Measurements from ENCODE around the gene BAD. TPM values are rescaled to one million over a fixed set of nuclear protein-coding genes. Genes with fewer than 3 reads are reported as not detected.

BAD gene
- total and polyA plus RNA-seq, 2 of the 13 experiments (the other 11 are each of a cell fraction or from before 2014, with no cell fraction given), result 17.9 to 28.5 TPM

DNA sequence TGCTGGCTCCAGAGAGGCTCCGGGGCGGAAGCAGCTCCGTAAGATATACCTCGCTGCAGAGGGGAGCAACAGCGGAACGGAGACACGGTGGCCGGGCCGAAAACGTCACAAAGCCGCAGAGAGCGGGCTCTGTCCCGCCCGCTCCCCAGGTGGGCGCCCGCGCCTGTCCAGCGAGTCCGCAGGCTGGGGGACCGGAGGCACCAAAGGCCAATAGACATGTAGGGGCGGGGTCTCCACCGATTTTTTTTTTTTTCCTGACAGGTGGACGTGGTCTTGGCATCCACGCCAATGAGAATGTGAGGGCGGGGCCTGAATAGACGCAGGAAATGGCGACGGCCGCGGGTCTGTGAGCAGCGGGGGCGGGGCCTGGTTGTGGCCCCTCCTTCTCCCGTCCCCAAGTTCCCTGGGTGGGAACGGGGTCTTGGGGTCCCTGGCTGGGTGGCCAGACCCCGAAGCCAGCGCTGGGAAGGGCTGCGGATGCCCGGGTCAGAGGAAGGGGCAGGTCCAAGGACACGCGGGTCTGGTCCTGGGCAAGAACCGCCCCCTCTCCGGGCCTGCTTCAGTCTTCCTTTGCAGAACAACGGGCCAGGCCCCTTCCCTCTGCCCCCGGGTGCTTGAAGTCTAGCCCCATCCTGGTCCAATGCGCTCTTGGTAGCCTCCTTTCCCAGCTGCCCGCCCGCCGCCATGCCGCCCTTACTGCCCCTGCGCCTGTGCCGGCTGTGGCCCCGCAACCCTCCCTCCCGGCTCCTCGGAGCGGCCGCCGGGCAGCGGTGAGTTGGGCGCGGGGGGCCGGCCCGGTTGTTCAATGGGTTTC, 54.1 kb downstream of the BAD start, which contains the start of gene DNAJC4:
Gene DNAJC4 (plus strand): TSS at position 378 of the 814 bp plus-strand sequence. CDS start 307 bp downstream, at position 685.
- WGBS (ENCODE audit: low lambda C conversion rate), result 7% methylated on average over 5 of the region's 62 CpGs
- no peaks in the 10 kb centered on the region for H4K20me1 ChIP-seq (ENCODE audit: insufficient read depth, low read length)
- in situ Hi-C loops (cut with HindIII; ENCODE audit: extremely low pct_ligation_motif_present, low pct_unique_long_range_greater_than_20kb) (no loop called here), intact Hi-C loops (cut with micrococcal nuclease; ENCODE audit: unreplicated experiment) (no loop called here)
- FAIRE-seq (peak; percentile 73), DNase-seq (ENCODE audit: low spot score) (peak; percentile 96), ATAC-seq (peak; percentile 64)
- ChIA-PET CTCF (ENCODE audit: low intra/inter-chr PET ratio, low total read pairs) (no interaction called here), POLR2A (interaction anchor here (1.0 to 2.6 kb wide), 2 partner anchors 11 to 40 kb away, joined by 4 to 8 read pairs; partner anchors contain the start of gene FKBP2)
- H3K36me3 ChIP-seq (replicated peaks in 1 of 2; ENCODE audit: control insufficient read depth in 1 of 2, insufficient read depth in 2 of 2, low read length in 2 of 2), result no peaks in the 10 kb centered on the region
- H3K27ac ChIP-seq (ENCODE audit: extremely low read length, insufficient read depth, low read length), result peak within 1 kb of the TSS; percentile 75
- no peak within 1 kb of the TSS for H2AFZ ChIP-seq (ENCODE audit: low read length)
- H3K9me3 ChIP-seq (ENCODE audit: low read length), result no peaks in the 10 kb centered on the region
- H3K4me1 ChIP-seq (ENCODE audit: insufficient read depth, low read length), result peaks cover 58% of the 10 kb centered on the region
- peak within 1 kb of the TSS; percentile 88 for H3K4me2 ChIP-seq (ENCODE audit: low read depth, low read length)
- H3K9ac ChIP-seq (ENCODE audit: insufficient read depth, low read depth, low read length), result peak within 1 kb of the TSS; percentile 80
- peaks cover 1% of the 10 kb centered on the region for H3K79me2 ChIP-seq (ENCODE audit: insufficient read depth, low read length)
- H3K27me3 ChIP-seq (ENCODE audit: control insufficient read depth in 1 of 2, insufficient read depth in 2 of 2, low read length in 2 of 2), result no peaks in the 10 kb centered on the region
- H3K4me3 ChIP-seq (replicated peaks in 1 of 3; ENCODE audit: insufficient read depth in 1 of 3, low read depth in 2 of 3, low read length in 3 of 3), result peak within 1 kb of the TSS; percentile 94 to 96 (median 95)
- no TSS peak for BruUV-seq (replicated peaks)
- TF ChIP-seq, protein P1, sequence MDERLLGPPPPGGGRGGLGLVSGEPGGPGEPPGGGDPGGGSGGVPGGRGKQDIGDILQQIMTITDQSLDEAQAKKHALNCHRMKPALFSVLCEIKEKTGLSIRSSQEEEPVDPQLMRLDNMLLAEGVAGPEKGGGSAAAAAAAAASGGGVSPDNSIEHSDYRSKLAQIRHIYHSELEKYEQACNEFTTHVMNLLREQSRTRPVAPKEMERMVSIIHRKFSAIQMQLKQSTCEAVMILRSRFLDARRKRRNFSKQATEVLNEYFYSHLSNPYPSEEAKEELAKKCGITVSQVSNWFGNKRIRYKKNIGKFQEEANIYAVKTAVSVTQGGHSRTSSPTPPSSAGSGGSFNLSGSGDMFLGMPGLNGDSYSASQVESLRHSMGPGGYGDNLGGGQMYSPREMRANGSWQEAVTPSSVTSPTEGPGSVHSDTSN (CRISPR knock-in tag; IDR thresholded peaks at IDR 0.05), result 0 out of 2 replicates have a peak, but pooled peaks have one; percentile 26
- TF ChIP-seq CHCHD3 (CRISPR knock-in tag; IDR thresholded peaks at IDR 0.05), result no peak
- no peak for TF ChIP-seq ZNF644 (CRISPR knock-in tag; IDR thresholded peaks at IDR 0.05; ENCODE audit: low read depth)
- no peak for TF ChIP-seq NFE2L2 (IDR thresholded peaks at IDR 0.05; ENCODE audit: low read length)
- TF ChIP-seq, protein P2, sequence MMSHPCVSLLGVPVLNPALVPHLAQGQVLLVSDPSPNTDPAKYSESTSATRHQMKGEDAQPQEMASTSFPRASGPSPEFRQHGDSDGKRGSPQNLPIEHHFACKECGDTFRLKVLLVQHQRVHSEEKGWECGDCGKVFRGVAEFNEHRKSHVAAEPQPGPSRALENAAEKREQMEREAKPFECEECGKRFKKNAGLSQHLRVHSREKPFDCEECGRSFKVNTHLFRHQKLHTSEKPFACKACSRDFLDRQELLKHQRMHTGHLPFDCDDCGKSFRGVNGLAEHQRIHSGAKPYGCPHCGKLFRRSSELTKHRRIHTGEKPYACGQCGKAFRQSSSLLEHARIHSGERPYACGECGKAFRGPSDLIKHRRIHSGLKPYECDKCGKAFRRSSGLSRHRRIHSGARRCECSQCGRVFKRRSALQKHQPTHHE (CRISPR knock-in tag; IDR thresholded peaks at IDR 0.05; ENCODE audit: borderline replicate concordance), result no peak
- TF ChIP-seq, protein P3, sequence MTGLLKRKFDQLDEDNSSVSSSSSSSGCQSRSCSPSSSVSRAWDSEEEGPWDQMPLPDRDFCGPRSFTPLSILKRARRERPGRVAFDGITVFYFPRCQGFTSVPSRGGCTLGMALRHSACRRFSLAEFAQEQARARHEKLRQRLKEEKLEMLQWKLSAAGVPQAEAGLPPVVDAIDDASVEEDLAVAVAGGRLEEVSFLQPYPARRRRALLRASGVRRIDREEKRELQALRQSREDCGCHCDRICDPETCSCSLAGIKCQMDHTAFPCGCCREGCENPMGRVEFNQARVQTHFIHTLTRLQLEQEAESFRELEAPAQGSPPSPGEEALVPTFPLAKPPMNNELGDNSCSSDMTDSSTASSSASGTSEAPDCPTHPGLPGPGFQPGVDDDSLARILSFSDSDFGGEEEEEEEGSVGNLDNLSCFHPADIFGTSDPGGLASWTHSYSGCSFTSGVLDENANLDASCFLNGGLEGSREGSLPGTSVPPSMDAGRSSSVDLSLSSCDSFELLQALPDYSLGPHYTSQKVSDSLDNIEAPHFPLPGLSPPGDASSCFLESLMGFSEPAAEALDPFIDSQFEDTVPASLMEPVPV (CRISPR knock-in tag; IDR thresholded peaks at IDR 0.05), result peak; percentile 98
- TF ChIP-seq LCORL (IDR thresholded peaks at IDR 0.05), result no peak
- peak; percentile 65; the same call in 1 of the 2 replicates for TF ChIP-seq LCORL (CRISPR knock-in tag; IDR thresholded peaks at IDR 0.05)
- TF ChIP-seq, protein P4, sequence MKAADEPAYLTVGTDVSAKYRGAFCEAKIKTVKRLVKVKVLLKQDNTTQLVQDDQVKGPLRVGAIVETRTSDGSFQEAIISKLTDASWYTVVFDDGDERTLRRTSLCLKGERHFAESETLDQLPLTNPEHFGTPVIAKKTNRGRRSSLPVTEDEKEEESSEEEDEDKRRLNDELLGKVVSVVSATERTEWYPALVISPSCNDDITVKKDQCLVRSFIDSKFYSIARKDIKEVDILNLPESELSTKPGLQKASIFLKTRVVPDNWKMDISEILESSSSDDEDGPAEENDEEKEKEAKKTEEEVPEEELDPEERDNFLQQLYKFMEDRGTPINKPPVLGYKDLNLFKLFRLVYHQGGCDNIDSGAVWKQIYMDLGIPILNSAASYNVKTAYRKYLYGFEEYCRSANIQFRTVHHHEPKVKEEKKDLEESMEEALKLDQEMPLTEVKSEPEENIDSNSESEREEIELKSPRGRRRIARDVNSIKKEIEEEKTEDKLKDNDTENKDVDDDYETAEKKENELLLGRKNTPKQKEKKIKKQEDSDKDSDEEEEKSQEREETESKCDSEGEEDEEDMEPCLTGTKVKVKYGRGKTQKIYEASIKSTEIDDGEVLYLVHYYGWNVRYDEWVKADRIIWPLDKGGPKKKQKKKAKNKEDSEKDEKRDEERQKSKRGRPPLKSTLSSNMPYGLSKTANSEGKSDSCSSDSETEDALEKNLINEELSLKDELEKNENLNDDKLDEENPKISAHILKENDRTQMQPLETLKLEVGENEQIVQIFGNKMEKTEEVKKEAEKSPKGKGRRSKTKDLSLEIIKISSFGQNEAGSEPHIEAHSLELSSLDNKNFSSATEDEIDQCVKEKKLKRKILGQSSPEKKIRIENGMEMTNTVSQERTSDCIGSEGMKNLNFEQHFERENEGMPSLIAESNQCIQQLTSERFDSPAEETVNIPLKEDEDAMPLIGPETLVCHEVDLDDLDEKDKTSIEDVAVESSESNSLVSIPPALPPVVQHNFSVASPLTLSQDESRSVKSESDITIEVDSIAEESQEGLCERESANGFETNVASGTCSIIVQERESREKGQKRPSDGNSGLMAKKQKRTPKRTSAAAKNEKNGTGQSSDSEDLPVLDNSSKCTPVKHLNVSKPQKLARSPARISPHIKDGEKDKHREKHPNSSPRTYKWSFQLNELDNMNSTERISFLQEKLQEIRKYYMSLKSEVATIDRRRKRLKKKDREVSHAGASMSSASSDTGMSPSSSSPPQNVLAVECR (CRISPR knock-in tag; IDR thresholded peaks at IDR 0.05; ENCODE audit: borderline replicate concordance), result peak; percentile 64
- TF ChIP-seq RFXAP (CRISPR knock-in tag; IDR thresholded peaks at IDR 0.05; ENCODE audit: borderline replicate concordance), result peak; percentile 23; the same call in 1 of the 2 replicates
- peak; percentile 12; the same call in 1 of the 2 replicates for TF ChIP-seq ZNF776 (CRISPR knock-in tag; IDR thresholded peaks at IDR 0.05)
- no peak for TF ChIP-seq ZNF207 (IDR thresholded peaks at IDR 0.05; ENCODE audit: borderline replicate concordance)
- TF ChIP-seq PRPF4 (IDR thresholded peaks at IDR 0.05; ENCODE audit: low read depth, low read length, poor library complexity, severe bottlenecking), result no peak
- no peak for TF ChIP-seq ZNF33A (CRISPR knock-in tag; IDR thresholded peaks at IDR 0.05; ENCODE audit: borderline replicate concordance)
- no peak for TF ChIP-seq ZNF75D (CRISPR knock-in tag; IDR thresholded peaks at IDR 0.05; ENCODE audit: borderline replicate concordance)
